HCT116 (cell line): ENCODE data around the gene MND1. TPM values are rescaled to one million over a fixed set of nuclear protein-coding genes. Genes with fewer than 3 reads are reported as not detected.

Source experiments
- ATAC-seq: fragments of 200-7000 bp; cut with Tn5 transposase; 2 replicates; pipeline ENCODE4 v1.9.1; 2020; ENCODE audit warnings: mild to moderate bottlenecking, moderate library complexity
- BruUV-seq: library from RNA; stranded (reverse); fragments of 400-500 nt; replicated peaks from 2 replicates; lab custom pipeline; 2021; lab: Mats Ljungman, UMichigan
- CTCF ChIA-PET: fragments of 300-600 bp; sonication (Branson Sonifier 250); formaldehyde crosslinking; loops from one replicate; lab custom pipeline; 2021; ENCODE audit warnings: antibody characterized with exemption; lab: Charles Lee
- POLR2A ChIA-PET: fragments of 300-600, 350-600 bp; sonication (Branson Sonifier 250); formaldehyde crosslinking; loops from one replicate; lab custom pipeline; 2021; ENCODE audit warnings: antibody characterized with exemption; lab: Charles Lee
- RAD21 ChIA-PET, 2 experiments: fragments of 300-600 bp; sonication (Branson Sonifier 250); formaldehyde crosslinking; loops; one replicate each; lab custom pipeline; 2023; ENCODE audit warnings: low total read pairs in 2 of 2; ENCODE audit not compliant: uncharacterized antibody in 2 of 2, unreplicated experiment in 2 of 2, low non-redundant PET in 1 of 2; lab: Charles Lee
- DNase-seq: peaks from one replicate; pipeline ENCODE4 v3.0.0-alpha.2; 2010; ENCODE audit warnings: low read depth, low spot score
- H2AFZ ChIP-seq: fragments of 200-600 bp; shearing (Covaris generic), sonication (generic); 2 replicates; pipeline ENCODE4 v1.6.1; 2017; ENCODE audit warnings: low read depth, mixed run types, mixed read lengths, antibody characterized with exemption, low read length; ENCODE audit not compliant: poor library complexity, severe bottlenecking
- H3K27ac ChIP-seq: 2 replicates; pipeline ENCODE4 v1.5.1; 2012; ENCODE audit warnings: low read depth, low read length
- H3K27me3 ChIP-seq: fragments of 200-600 bp; sonication (generic); 2 replicates; pipeline ENCODE4 v1.6.1; 2016; ENCODE audit warnings: mixed run types, low read length, mixed read lengths; ENCODE audit not compliant: insufficient read depth
- H3K36me3 ChIP-seq, 2 experiments: fragments of 200-500 bp in 1 of 2; fragments of 200-600 bp in 1 of 2; sonication (Bioruptor generic) in 1 of 2; sonication (generic) in 1 of 2; 2 replicates each; pipeline versions ENCODE4 v1.5.1 to v1.6.1; 2014 to 2016; ENCODE audit warnings: low read length in 2 of 2, inconsistent platforms in 1 of 2, mixed read lengths in 1 of 2, mixed run types in 1 of 2; ENCODE audit not compliant: insufficient read depth in 2 of 2, control insufficient read depth in 1 of 2
- H3K4me1 ChIP-seq, 2 experiments: fragments of 200-600 bp in 1 of 2; sonication (generic) in 1 of 2; 2 replicates each; pipeline versions ENCODE4 v1.5.1 to v1.6.1; 2012 to 2017; ENCODE audit warnings: low read length in 2 of 2, inconsistent platforms in 1 of 2, mild to moderate bottlenecking in 1 of 2, mixed read lengths in 1 of 2, mixed run types in 1 of 2, moderate library complexity in 1 of 2; ENCODE audit not compliant: insufficient read depth in 2 of 2, control insufficient read depth in 1 of 2
- H3K4me2 ChIP-seq: fragments of 200-600 bp; sonication (generic); 2 replicates; pipeline ENCODE4 v1.6.1; 2017; ENCODE audit warnings: mixed run types, low read length, mixed read lengths
- H3K4me3 ChIP-seq, 2 experiments: fragments of 200-600 bp in 1 of 2; sonication (generic) in 1 of 2; replicated peaks in 1 of 2; 2 replicates each; pipeline ENCODE4 v1.5.1; 2011 to 2016; ENCODE audit warnings: low read length in 2 of 2, control low read depth in 1 of 2, low read depth in 1 of 2, mild to moderate bottlenecking in 1 of 2, mixed read lengths in 1 of 2, mixed run types in 1 of 2
- H3K79me2 ChIP-seq: fragments of 200-600 bp; sonication (generic); 2 replicates; pipeline ENCODE4 v1.6.1; 2017; ENCODE audit warnings: mild to moderate bottlenecking, mixed run types, low read length, moderate library complexity, mixed read lengths; ENCODE audit not compliant: insufficient read depth
- H3K9ac ChIP-seq: fragments of 200-600 bp; sonication (generic); 2 replicates; pipeline ENCODE4 v1.6.1; 2016; ENCODE audit warnings: low read length, mixed read lengths
- H3K9me2 ChIP-seq: fragments of 200-600 bp; sonication (generic), shearing (Covaris generic); 2 replicates; pipeline ENCODE4 v1.6.1; 2017; ENCODE audit warnings: mixed run types, mild to moderate bottlenecking, moderate library complexity; ENCODE audit not compliant: insufficient read depth
- H3K9me3 ChIP-seq, 2 experiments: fragments of 200-500 bp in 1 of 2; fragments of 200-600 bp in 1 of 2; sonication (Bioruptor generic) in 1 of 2; sonication (generic) in 1 of 2; 2 replicates each; pipeline ENCODE4 v1.6.1; 2014 to 2017; ENCODE audit warnings: low read length in 2 of 2, mixed read lengths in 2 of 2, inconsistent platforms in 1 of 2, low read depth in 1 of 2, mild to moderate bottlenecking in 1 of 2, mixed run types in 1 of 2, moderate library complexity in 1 of 2; ENCODE audit not compliant: control insufficient read depth in 1 of 2, insufficient read depth in 1 of 2
- H4K20me1 ChIP-seq: fragments of 200-600 bp; sonication (generic), shearing (Covaris generic); 2 replicates; pipeline ENCODE4 v1.6.1; 2017; ENCODE audit warnings: mixed run types, mild to moderate bottlenecking, moderate library complexity; ENCODE audit not compliant: insufficient read depth
- CEBPB ChIP-seq: IDR thresholded peaks from 2 replicates; pipeline ENCODE4 v1.6.1; 2012; ENCODE audit warnings: low read depth
- ELF1 ChIP-seq: IDR thresholded peaks from 2 replicates; pipeline ENCODE4 v1.6.1; 2012; ENCODE audit warnings: low read depth, borderline replicate concordance
- FOSL1 ChIP-seq: IDR thresholded peaks from 2 replicates; pipeline ENCODE4 v1.6.1; 2012; ENCODE audit warnings: low read depth
- MAX ChIP-seq: IDR thresholded peaks from 2 replicates; pipeline ENCODE4 v1.6.1; 2012
- RAD21 ChIP-seq: IDR thresholded peaks from 2 replicates; pipeline ENCODE4 v1.6.1; 2012; ENCODE audit warnings: low read depth, mild to moderate bottlenecking
- REST ChIP-seq: IDR thresholded peaks from 2 replicates; pipeline ENCODE4 v1.6.1; 2012; ENCODE audit warnings: low read depth
- SP1 ChIP-seq: IDR thresholded peaks from 2 replicates; pipeline ENCODE4 v1.6.1; 2012; ENCODE audit warnings: low read depth
- SRF ChIP-seq: IDR thresholded peaks from 2 replicates; pipeline ENCODE4 v1.6.1; 2012; ENCODE audit warnings: low read depth
- YY1 ChIP-seq: IDR thresholded peaks from 2 replicates; pipeline ENCODE4 v1.6.1; 2011; ENCODE audit warnings: low read length, low read depth, moderate library complexity, mild to moderate bottlenecking; ENCODE audit not compliant: insufficient replicate concordance; ENCODE audit errors: extremely low read depth
- ZBTB33 ChIP-seq: IDR thresholded peaks from 2 replicates; pipeline ENCODE4 v1.6.1; 2011; ENCODE audit warnings: mild to moderate bottlenecking, low read length, moderate library complexity; ENCODE audit not compliant: insufficient replicate concordance; ENCODE audit errors: extremely low read depth
- ZFX ChIP-seq: fragments of 450-650 bp; IDR thresholded peaks from 2 replicates; pipeline ENCODE4 v1.6.1; 2017
- intact Hi-C: fragments of 100-400 bp; cut with micrococcal nuclease; formaldehyde crosslinking; loops from 2 replicates; pipeline ENCODE4 v1.10.0; 2022
- total RNA-seq: library from RNA; stranded (reverse); gene quantifications from one replicate; pipeline ENCODE4 v1.2.1, GENCODE V29; 2021; ENCODE audit not compliant: unreplicated experiment

MND1 gene
- total RNA-seq, 1 experiment from 2014 or later, result 29.9 TPM

- RAD21 ChIA-PET, result no interaction called here
- BruUV-seq, result no TSS peak
- TF ChIP-seq ELF1 (no peak), SRF (no peak), FOSL1 (no peak), YY1 (no peak), ZFX (no peak), SP1 (no peak), CEBPB (no peak), MAX (no peak), ZBTB33 (no peak), REST (no peak), RAD21 (no peak)
- TF ChIP-seq, all 23 proteins: peak for 0
Observed at GRCh38 chr4:153333874-153334273, 10.6 kb upstream of the MND1 start.

More at GRCh38 chr4:153333874-153334273, 10.6 kb upstream of the MND1 start:
- no peaks in the 10 kb centered on the region for H3K27me3 ChIP-seq
- intact Hi-C loops, result no loop called here
- no peaks in the 10 kb centered on the region; a peak in 1 of 4 replicates for H3K36me3 ChIP-seq
- ChIA-PET POLR2A (no interaction called here), CTCF (no interaction called here)
- H3K9me3 ChIP-seq, result no peaks in the 10 kb centered on the region
- H3K4me2 ChIP-seq, result no peak overlapping the region
- no peak overlapping the region for H3K4me3 ChIP-seq
- no peaks in the 10 kb centered on the region for H4K20me1 ChIP-seq
- 0 out of 2 replicates have a peak, but pooled peaks cover 2% of the 10 kb centered on the region for H3K9me2 ChIP-seq
- no peak overlapping the region for H3K9ac ChIP-seq
- no peak for DNase-seq
- H2AFZ ChIP-seq, result no peak overlapping the region
- H3K79me2 ChIP-seq, result no peaks in the 10 kb centered on the region
- no peak overlapping the region for H3K27ac ChIP-seq
- no peak for ATAC-seq
- H3K4me1 ChIP-seq, result no peaks in the 10 kb centered on the region
